Thyroid gland (tissue), 4 donors: ENCODE data around the gene CACNA1B. TPM values are rescaled to one million over a fixed set of nuclear protein-coding genes. Genes with fewer than 3 reads are reported as not detected.

Source experiments
- DNase-seq, 2 donors: peaks; one replicate each; pipeline ENCODE4 v3.0.0-alpha.2; 2019
- H3K27ac ChIP-seq, 3 donors: fragments of 200-600 bp; sonication (generic); 1 replicate in 2 of 3; 2 replicates in 1 of 3; pipeline ENCODE4 v1.5.1; 2016 to 2019; ENCODE audit warnings: mild to moderate bottlenecking in 1 of 3, moderate library complexity in 1 of 3
- H3K27me3 ChIP-seq: fragments of 200-600 bp; sonication (generic); one replicate; pipeline ENCODE4 v1.5.1; 2019
- H3K36me3 ChIP-seq, 2 donors: fragments of 200-600 bp; sonication (generic); one replicate each; pipeline ENCODE4 v1.5.1; 2016 to 2019
- H3K4me1 ChIP-seq, 2 donors: fragments of 200-600 bp; sonication (generic); one replicate each; pipeline ENCODE4 v1.5.1; 2017 to 2019
- H3K4me3 ChIP-seq, 3 donors: fragments of 200-600 bp; sonication (generic); replicated peaks in 1 of 3; 1 replicate in 2 of 3; 2 replicates in 1 of 3; pipeline ENCODE4 v1.5.1; 2016; ENCODE audit warnings: mild to moderate bottlenecking in 1 of 3
- H3K9me3 ChIP-seq: fragments of 200-600 bp; sonication (generic); one replicate; pipeline ENCODE4 v1.5.1; 2017
- CTCF ChIP-seq, 6 experiments: fragments of 200-600 bp in 3 of 6; fragments of 450-650 bp in 3 of 6; sonication (generic) in 3 of 6; IDR thresholded peaks; one replicate each; pipeline ENCODE4 v1.5.1; 2016 to 2019; ENCODE audit warnings: antibody characterized with exemption in 6 of 6, mild to moderate bottlenecking in 2 of 6, inconsistent platforms in 1 of 6, moderate library complexity in 1 of 6
- POLR2A ChIP-seq, 2 donors: fragments of 450-650 bp; IDR thresholded peaks; one replicate each; pipeline ENCODE4 v1.6.1; 2017; ENCODE audit warnings: antibody characterized with exemption in 2 of 2, mild to moderate bottlenecking in 2 of 2, moderate library complexity in 1 of 2
- WGBS, 2 donors: methylation state at CpG; one replicate each; pipeline ENCODE4 v1.1.5; 2017; 5-methylcytosine and 5-hydroxymethylcytosine counted together
- intact Hi-C: fragments of 100-400 bp; cut with DNase I; formaldehyde crosslinking; loops from one replicate; pipeline ENCODE4 v1.15.1; 2023
- total RNA-seq, 4 donors: library from RNA; depleted of rRNA; stranded (reverse); fragments of >200 nt; gene quantifications; one replicate each; pipeline ENCODE4 v1.2.3, GENCODE V29; 2016

Gene CACNA1B
- total RNA-seq, 4 donors from 2014 or later, result 0.13 to 0.68 (median 0.35) TPM

GRCh38 chr9:137879566-137880150 lies 2.1 kb downstream of the CACNA1B start:
- no peak overlapping the region for H3K4me3 ChIP-seq
- DNase-seq, result no peak
- no peak overlapping the region for H3K27ac ChIP-seq
- H3K27me3 ChIP-seq, result peaks cover 3% of the 10 kb centered on the region
- H3K36me3 ChIP-seq, result no peaks in the 10 kb centered on the region
- 83 to 84% methylated on average over 3 to 6 of the region's 8 CpGs for WGBS, 2 donors
- peaks cover 3 to 6% of the 10 kb centered on the region in 2 donors for H3K4me1 ChIP-seq
- intact Hi-C loops, result no loop called here
- no peak for TF ChIP-seq CTCF (IDR thresholded peaks at IDR 0.05)
- TF ChIP-seq POLR2A (IDR thresholded peaks at IDR 0.05), result no peak
- H3K9me3 ChIP-seq, result no peaks in the 10 kb centered on the region

GRCh38 chr9:137880160-137880975 lies 2.8 kb downstream of the CACNA1B start:
- intact Hi-C loops, result no loop called here
- Histone ChIP-seq H3K4me1 (peaks cover 3 to 6% of the 10 kb centered on the region in 2 donors), H3K9me3 (no peaks in the 10 kb centered on the region), H3K27me3 (peaks cover 3% of the 10 kb centered on the region), H3K27ac (no peak overlapping the region), H3K36me3 (no peaks in the 10 kb centered on the region), H3K4me3 (no peak overlapping the region)
- no peak for DNase-seq
- 73 to 87% methylated on average over 10 of the region's 16 CpGs for WGBS, 2 donors
- no peak for TF ChIP-seq POLR2A (IDR thresholded peaks at IDR 0.05)

- WGBS, 2 donors, result 72 to 83% methylated on average over 2 to 7 of the region's 10 CpGs
- Histone ChIP-seq H3K4me1 (peaks cover 3 to 6% of the 10 kb centered on the region in 2 donors), H3K36me3 (no peaks in the 10 kb centered on the region), H3K27me3 (peaks cover 3% of the 10 kb centered on the region), H3K4me3 (no peak overlapping the region), H3K27ac (no peak overlapping the region), H3K9me3 (no peaks in the 10 kb centered on the region)
- DNase-seq, result no peak
- intact Hi-C loops, result no loop called here
- TF ChIP-seq POLR2A (IDR thresholded peaks at IDR 0.05) (no peak), CTCF (IDR thresholded peaks at IDR 0.05) (no peak)
Observed at GRCh38 chr9:137880976-137881530, 3.5 kb downstream of the CACNA1B start.

- 72 to 74% methylated on average over 14 to 19 of the region's 19 CpGs for WGBS, 2 donors
- DNase-seq, result no peak
- H3K27me3 ChIP-seq, result peaks cover 3% of the 10 kb centered on the region
Observed at GRCh38 chr9:137881591-137882505, 4.3 kb downstream of the CACNA1B start.

More at GRCh38 chr9:137881591-137882505, 4.3 kb downstream of the CACNA1B start:
- Histone ChIP-seq H3K4me3 (no peak overlapping the region), H3K27ac (no peak overlapping the region), H3K4me1 (peaks cover 3 to 6% of the 10 kb centered on the region in 2 donors), H3K9me3 (no peaks in the 10 kb centered on the region), H3K36me3 (no peaks in the 10 kb centered on the region)
- intact Hi-C loops, result no loop called here
- TF ChIP-seq POLR2A (IDR thresholded peaks at IDR 0.05), result no peak
- no peak for TF ChIP-seq CTCF (IDR thresholded peaks at IDR 0.05)
